Trophoblast cell (in vitro differentiated cells and primary cell): ENCODE measurements around the gene PVALEF.

ENCODE experiments used
- DNase-seq, 2 donors: peaks; one replicate each; pipeline ENCODE4 v3.0.0-alpha.2; 2016
- H2AFZ ChIP-seq: 2 replicates; pipeline ENCODE4 v1.6.1; 2013; ENCODE audit warnings: low read length, moderate library complexity, mild to moderate bottlenecking; ENCODE audit not compliant: insufficient read depth, poor library complexity
- H2AK5ac ChIP-seq: 2 replicates; pipeline ENCODE4 v1.6.1; 2013; ENCODE audit warnings: mild to moderate bottlenecking, low read length
- H2BK120ac ChIP-seq: 2 replicates; pipeline ENCODE4 v1.6.1; 2013; ENCODE audit warnings: low read length, mild to moderate bottlenecking, moderate library complexity; ENCODE audit not compliant: insufficient read depth, poor library complexity
- H2BK12ac ChIP-seq: 2 replicates; pipeline ENCODE4 v1.6.1; 2013; ENCODE audit warnings: mild to moderate bottlenecking, low read length, moderate library complexity
- H2BK5ac ChIP-seq: 2 replicates; pipeline ENCODE4 v1.6.1; 2013; ENCODE audit warnings: low read length, low read depth, moderate library complexity, mild to moderate bottlenecking; ENCODE audit not compliant: poor library complexity
- H3K14ac ChIP-seq: 2 replicates; pipeline ENCODE4 v1.6.1; 2013; ENCODE audit warnings: mild to moderate bottlenecking, low read length
- H3K18ac ChIP-seq: 2 replicates; pipeline ENCODE4 v1.6.1; 2013; ENCODE audit warnings: mild to moderate bottlenecking, low read length
- H3K23ac ChIP-seq: 2 replicates; pipeline ENCODE4 v1.6.1; 2013; ENCODE audit warnings: low read length
- H3K27ac ChIP-seq: 2 replicates; pipeline ENCODE4 v1.5.1; 2013; ENCODE audit warnings: low read depth, mild to moderate bottlenecking, inconsistent platforms, low read length, moderate library complexity
- H3K27me3 ChIP-seq: 2 replicates; pipeline ENCODE4 v1.6.1; 2013; ENCODE audit warnings: inconsistent platforms, mild to moderate bottlenecking, low read length, moderate library complexity; ENCODE audit not compliant: insufficient read depth
- H3K36me3 ChIP-seq, 2 experiments: 1 replicate in 1 of 2; 2 replicates in 1 of 2; pipeline ENCODE4 v1.6.1; 2013; ENCODE audit warnings: low read length in 2 of 2, mild to moderate bottlenecking in 2 of 2, moderate library complexity in 1 of 2; ENCODE audit not compliant: insufficient read depth in 2 of 2, control insufficient read depth in 1 of 2
- H3K4ac ChIP-seq: 2 replicates; pipeline ENCODE4 v1.6.1; 2013; ENCODE audit warnings: low read depth, mild to moderate bottlenecking, low read length, moderate library complexity
- H3K4me1 ChIP-seq, 2 experiments: 1 replicate in 1 of 2; 2 replicates in 1 of 2; pipeline ENCODE4 v1.6.1; 2013; ENCODE audit warnings: low read length in 2 of 2, mild to moderate bottlenecking in 2 of 2, moderate library complexity in 1 of 2; ENCODE audit not compliant: insufficient read depth in 2 of 2, control insufficient read depth in 1 of 2
- H3K4me2 ChIP-seq: 2 replicates; pipeline ENCODE4 v1.6.1; 2013; ENCODE audit warnings: inconsistent platforms, mild to moderate bottlenecking, low read length, moderate library complexity
- H3K4me3 ChIP-seq: 2 replicates; pipeline ENCODE4 v1.5.1; 2013; ENCODE audit warnings: mild to moderate bottlenecking, low read depth, low read length, inconsistent platforms
- H3K79me1 ChIP-seq: one replicate; pipeline ENCODE4 v1.6.1; 2013; ENCODE audit warnings: low read length
- H3K79me2 ChIP-seq: 2 replicates; pipeline ENCODE4 v1.6.1; 2013; ENCODE audit warnings: low read length, mild to moderate bottlenecking; ENCODE audit not compliant: control insufficient read depth, insufficient read depth, poor library complexity
- H3K9ac ChIP-seq: 2 replicates; pipeline ENCODE4 v1.6.1; 2013; ENCODE audit warnings: mild to moderate bottlenecking, low read length
- H3K9me3 ChIP-seq: 2 replicates; pipeline ENCODE4 v1.6.1; 2013; ENCODE audit warnings: low read depth, mild to moderate bottlenecking, control low read depth, inconsistent platforms, low read length; ENCODE audit not compliant: insufficient read depth
- H4K12ac ChIP-seq: 2 replicates; pipeline ENCODE4 v1.6.1; 2013; ENCODE audit warnings: low read depth, mild to moderate bottlenecking, low read length, moderate library complexity
- H4K8ac ChIP-seq: 2 replicates; pipeline ENCODE4 v1.6.1; 2013; ENCODE audit warnings: low read depth, mild to moderate bottlenecking, low read length, moderate library complexity
- H4K91ac ChIP-seq: one replicate; pipeline ENCODE4 v1.6.1; 2013; ENCODE audit warnings: low read depth, mild to moderate bottlenecking, low read length, moderate library complexity
- WGBS: extraction: QIAGEN DNeasy Blood & Tissue Kit; methylation state at CpG from one replicate; pipeline ENCODE4 v1.1.7; 2013; ENCODE audit warnings: missing lambda C conversion rate; ENCODE audit not compliant: insufficient read length, insufficient coverage; ENCODE audit errors: extremely low coverage; 5-methylcytosine and 5-hydroxymethylcytosine counted together

The PVALEF gene

GRCh38 chr17:81148571-81148970 is 16.7 kb upstream of the PVALEF start:
- WGBS: no CpG with 5 or more reads among the region's 15 CpGs
- H3K36me3 ChIP-seq: no peaks in the 10 kb centered on the region
- no peak overlapping the region for H2AFZ ChIP-seq
- H4K12ac ChIP-seq: no peak overlapping the region
- H2BK12ac ChIP-seq: no peak overlapping the region
- H3K9me3 ChIP-seq: no peaks in the 10 kb centered on the region
- no peak overlapping the region for H2BK5ac ChIP-seq
- no peak for DNase-seq
- H3K79me2 ChIP-seq: no peaks in the 10 kb centered on the region
- H3K27me3 ChIP-seq: no peaks in the 10 kb centered on the region
- H3K18ac ChIP-seq: no peak overlapping the region
- H3K23ac ChIP-seq: no peak overlapping the region
- H4K8ac ChIP-seq: no peak overlapping the region
- no peak overlapping the region for H3K27ac ChIP-seq
- H2BK120ac ChIP-seq: no peak overlapping the region
- peak overlapping the region; percentile 41 for H3K4me3 ChIP-seq
- H4K91ac ChIP-seq: no peak overlapping the region
- H3K9ac ChIP-seq: no peak overlapping the region
- H3K4me2 ChIP-seq: no peak overlapping the region
- H2AK5ac ChIP-seq: no peak overlapping the region
- no peak overlapping the region for H3K4ac ChIP-seq
- no peaks in the 10 kb centered on the region for H3K79me1 ChIP-seq
- H3K14ac ChIP-seq: no peak overlapping the region
- H3K4me1 ChIP-seq: no peaks in the 10 kb centered on the region

GRCh38 chr17:81148986-81149533 is 16.2 kb upstream of the PVALEF start:
- no peak overlapping the region for H3K4ac ChIP-seq
- no peaks in the 10 kb centered on the region for H3K79me1 ChIP-seq
- no peak overlapping the region for H3K9ac ChIP-seq
- no peak overlapping the region for H3K23ac ChIP-seq
- H3K27ac ChIP-seq: no peak overlapping the region
- H3K14ac ChIP-seq: no peak overlapping the region
- no peak overlapping the region for H2BK12ac ChIP-seq
- no peaks in the 10 kb centered on the region for H3K27me3 ChIP-seq
- no peaks in the 10 kb centered on the region for H3K9me3 ChIP-seq
- H2AK5ac ChIP-seq: no peak overlapping the region
- H2AFZ ChIP-seq: no peak overlapping the region
- no peak overlapping the region for H4K91ac ChIP-seq
- no CpG with 5 or more reads among the region's 14 CpGs for WGBS
- no peak overlapping the region for H4K8ac ChIP-seq
- H3K4me1 ChIP-seq: no peaks in the 10 kb centered on the region
- no peak overlapping the region for H2BK120ac ChIP-seq
- H4K12ac ChIP-seq: no peak overlapping the region
- no peaks in the 10 kb centered on the region for H3K79me2 ChIP-seq
- no peak overlapping the region for H3K4me2 ChIP-seq
- no peaks in the 10 kb centered on the region for H3K36me3 ChIP-seq
- no peak overlapping the region for H2BK5ac ChIP-seq
- no peak overlapping the region for H3K18ac ChIP-seq
- DNase-seq: no peak
- no peak overlapping the region for H3K4me3 ChIP-seq

- no peaks in the 10 kb centered on the region for H3K4me1 ChIP-seq
- H3K27me3 ChIP-seq: no peaks in the 10 kb centered on the region
- no peak overlapping the region for H2BK120ac ChIP-seq
- H3K9me3 ChIP-seq: no peaks in the 10 kb centered on the region
- H3K18ac ChIP-seq: no peak overlapping the region
- H3K27ac ChIP-seq: no peak overlapping the region
- H2AFZ ChIP-seq: no peak overlapping the region
- no peaks in the 10 kb centered on the region for H3K36me3 ChIP-seq
- H4K12ac ChIP-seq: no peak overlapping the region
- H3K23ac ChIP-seq: no peak overlapping the region
- no peak overlapping the region for H2AK5ac ChIP-seq
- no peak overlapping the region for H3K9ac ChIP-seq
- no peak overlapping the region for H3K4me2 ChIP-seq
- H3K4me3 ChIP-seq: peak overlapping the region; percentile 28
- WGBS: no CpG with 5 or more reads among the region's 14 CpGs
- H2BK5ac ChIP-seq: no peak overlapping the region
- no peaks in the 10 kb centered on the region for H3K79me1 ChIP-seq
- no peak overlapping the region for H3K14ac ChIP-seq
- H4K91ac ChIP-seq: no peak overlapping the region
- H3K79me2 ChIP-seq: no peaks in the 10 kb centered on the region
- peak in 1 of 2 donors; percentile 20 for DNase-seq
- H2BK12ac ChIP-seq: no peak overlapping the region
- H4K8ac ChIP-seq: no peak overlapping the region
- H3K4ac ChIP-seq: no peak overlapping the region
Measured at GRCh38 chr17:81150377-81151077, 14.8 kb upstream of the PVALEF start.

- Histone ChIP-seq H3K4ac (no peak overlapping the region), H2AK5ac (no peak overlapping the region), H3K9me3 (no peaks in the 10 kb centered on the region), H3K79me1 (no peaks in the 10 kb centered on the region), H3K4me2 (no peak overlapping the region), H3K14ac (no peak overlapping the region), H3K4me3 (no peak overlapping the region), H3K23ac (no peak overlapping the region), H2AFZ (no peak overlapping the region), H4K8ac (no peak overlapping the region), H3K36me3 (no peaks in the 10 kb centered on the region), H3K4me1 (no peaks in the 10 kb centered on the region), H4K91ac (no peak overlapping the region), H3K9ac (no peak overlapping the region), H4K12ac (no peak overlapping the region), H3K27ac (no peak overlapping the region), H2BK120ac (no peak overlapping the region), H3K18ac (no peak overlapping the region), H2BK5ac (no peak overlapping the region), H3K79me2 (no peaks in the 10 kb centered on the region), H2BK12ac (no peak overlapping the region), H3K27me3 (no peaks in the 10 kb centered on the region)
- no peak for DNase-seq
- WGBS: no CpG with 5 or more reads among the region's 13 CpGs
Measured at GRCh38 chr17:81151278-81151677, 14.0 kb upstream of the PVALEF start.
